ENCODE results near the gene TMX1. TPM values are rescaled to one million over a fixed set of nuclear protein-coding genes. Genes with fewer than 3 reads are reported as not detected.

TMX1 gene
- total RNA-seq, 1 experiment from 2014 or later = 56.6 TPM

GRCh38 chr14:51293912-51294389 lies 53.9 kb downstream of the TMX1 start:
- Histone ChIP-seq H3K27ac (ENCODE audit: low read length) (no peak overlapping the region), H3K9ac (ENCODE audit: low read length) (no peak overlapping the region), H3K9me3 (ENCODE audit: low read length) (no peaks in the 10 kb centered on the region), H3K27me3 (ENCODE audit: low read length) (no peaks in the 10 kb centered on the region), H4K20me1 (ENCODE audit: low read length) (no peaks in the 10 kb centered on the region), H3K4me3 (ENCODE audit: low read length) (no peak overlapping the region), H3F3A (ENCODE audit: low read length, unreplicated experiment) (no peaks in the 10 kb centered on the region), H3K79me2 (ENCODE audit: low read length) (no peaks in the 10 kb centered on the region), H2AFZ (ENCODE audit: low read length) (no peak overlapping the region), H3K36me3 (ENCODE audit: low read depth, low read length) (no peaks in the 10 kb centered on the region), H3K4me2 (ENCODE audit: low read length) (no peak overlapping the region), H3K4me1 (ENCODE audit: insufficient read depth, low read length) (peaks cover 15% of the 10 kb centered on the region), H3K9me2 (replicated peaks; ENCODE audit: low read length) (no peaks in the 10 kb centered on the region)
- TF ChIP-seq, protein P1, sequence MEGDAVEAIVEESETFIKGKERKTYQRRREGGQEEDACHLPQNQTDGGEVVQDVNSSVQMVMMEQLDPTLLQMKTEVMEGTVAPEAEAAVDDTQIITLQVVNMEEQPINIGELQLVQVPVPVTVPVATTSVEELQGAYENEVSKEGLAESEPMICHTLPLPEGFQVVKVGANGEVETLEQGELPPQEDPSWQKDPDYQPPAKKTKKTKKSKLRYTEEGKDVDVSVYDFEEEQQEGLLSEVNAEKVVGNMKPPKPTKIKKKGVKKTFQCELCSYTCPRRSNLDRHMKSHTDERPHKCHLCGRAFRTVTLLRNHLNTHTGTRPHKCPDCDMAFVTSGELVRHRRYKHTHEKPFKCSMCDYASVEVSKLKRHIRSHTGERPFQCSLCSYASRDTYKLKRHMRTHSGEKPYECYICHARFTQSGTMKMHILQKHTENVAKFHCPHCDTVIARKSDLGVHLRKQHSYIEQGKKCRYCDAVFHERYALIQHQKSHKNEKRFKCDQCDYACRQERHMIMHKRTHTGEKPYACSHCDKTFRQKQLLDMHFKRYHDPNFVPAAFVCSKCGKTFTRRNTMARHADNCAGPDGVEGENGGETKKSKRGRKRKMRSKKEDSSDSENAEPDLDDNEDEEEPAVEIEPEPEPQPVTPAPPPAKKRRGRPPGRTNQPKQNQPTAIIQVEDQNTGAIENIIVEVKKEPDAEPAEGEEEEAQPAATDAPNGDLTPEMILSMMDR (conservative IDR thresholded peaks at IDR 0.05; ENCODE audit: low read depth, low read length) = no peak
- no peak for TF ChIP-seq EZH2phosphoT487 (IDR thresholded peaks at IDR 0.05; ENCODE audit: borderline replicate concordance, low read length)
- TF ChIP-seq EZH2 (IDR thresholded peaks at IDR 0.05; ENCODE audit: low read length, unreplicated experiment) = no peak
- CTCF ChIA-PET = no interaction called here
- no TSS peak for BruUV-seq (replicated peaks)
- POLR2A ChIA-PET (ENCODE audit: unreplicated experiment) = no interaction called here
- ATAC-seq (no peak), DNase-seq (no peak)
- intact Hi-C loops (cut with micrococcal nuclease) = loop anchor here (2.0 kb wide), 1 partner anchor 103 kb away; no protein-coding TSS in a partner anchor

- Histone ChIP-seq H3K79me2 (ENCODE audit: low read length) (no peaks in the 10 kb centered on the region), H3K4me2 (ENCODE audit: low read length) (no peak overlapping the region), H3K36me3 (ENCODE audit: low read depth, low read length) (no peaks in the 10 kb centered on the region), H2AFZ (ENCODE audit: low read length) (no peak overlapping the region), H3F3A (ENCODE audit: low read length, unreplicated experiment) (no peaks in the 10 kb centered on the region), H3K9me3 (ENCODE audit: low read length) (no peaks in the 10 kb centered on the region), H3K27ac (ENCODE audit: low read length) (peak overlapping the region; percentile 26), H3K4me3 (ENCODE audit: low read length) (no peak overlapping the region), H3K27me3 (ENCODE audit: low read length) (no peaks in the 10 kb centered on the region), H3K4me1 (ENCODE audit: insufficient read depth, low read length) (peaks cover 15% of the 10 kb centered on the region), H4K20me1 (ENCODE audit: low read length) (no peaks in the 10 kb centered on the region), H3K9me2 (replicated peaks; ENCODE audit: low read length) (no peaks in the 10 kb centered on the region), H3K9ac (ENCODE audit: low read length) (no peak overlapping the region)
- no peak for ATAC-seq
- BruUV-seq (replicated peaks) = TSS peak; percentile 44
- CTCF ChIA-PET = no interaction called here
- no peak for TF ChIP-seq EZH2phosphoT487 (IDR thresholded peaks at IDR 0.05; ENCODE audit: borderline replicate concordance, low read length)
- TF ChIP-seq, protein P1 (conservative IDR thresholded peaks at IDR 0.05; ENCODE audit: low read depth, low read length) = no peak
- no peak for TF ChIP-seq EZH2 (IDR thresholded peaks at IDR 0.05; ENCODE audit: low read length, unreplicated experiment)
- intact Hi-C loops (cut with micrococcal nuclease) = loop anchor here (5.0 kb wide), 1 partner anchor 147 kb away; no protein-coding TSS in a partner anchor
- DNase-seq = no peak
- POLR2A ChIA-PET (ENCODE audit: unreplicated experiment) = interaction anchor here (0.6 kb wide), 1 partner anchor 10 kb away, joined by 4 read pairs; no protein-coding TSS in a partner anchor
Measured at GRCh38 chr14:51294951-51295525, 55.0 kb downstream of the TMX1 start.

DNA sequence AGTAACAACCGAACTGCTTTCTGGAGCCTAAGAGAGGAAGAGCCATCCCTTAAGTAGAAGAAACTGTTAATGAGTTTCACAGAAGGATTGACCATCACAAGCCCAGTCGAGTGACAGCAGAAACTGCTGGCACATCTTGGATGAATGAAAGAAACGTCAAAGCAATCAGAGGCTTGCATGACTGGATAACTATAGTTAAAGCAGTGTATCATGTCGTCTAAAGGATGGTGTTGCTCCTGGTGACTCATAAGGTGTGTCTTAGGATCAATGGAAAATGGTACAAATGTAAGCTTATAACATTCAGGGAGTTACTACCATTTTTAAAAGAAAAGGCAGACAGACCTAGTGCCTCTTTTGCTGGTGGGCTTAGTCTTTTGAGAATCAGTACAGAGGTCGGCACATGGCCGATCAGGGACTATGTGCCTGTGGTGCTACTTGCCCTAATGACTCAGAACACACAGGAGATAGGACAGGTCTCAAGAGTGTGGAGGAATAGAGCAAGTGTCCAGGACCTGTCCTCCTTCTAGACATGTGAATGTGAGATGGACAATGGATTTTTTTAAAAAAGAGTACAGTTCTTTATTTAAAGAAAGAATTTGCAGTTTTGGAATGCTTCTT lies 55.7 kb downstream of the TMX1 start:
- ChIA-PET POLR2A (ENCODE audit: unreplicated experiment) (interaction anchor here (0.6 kb wide), 2 partner anchors 9 to 357 kb away, joined by 4 to 13 read pairs; no protein-coding TSS in a partner anchor), CTCF (no interaction called here)
- Histone ChIP-seq H3K79me2 (ENCODE audit: low read length) (no peaks in the 10 kb centered on the region), H3K4me3 (ENCODE audit: low read length) (no peak overlapping the region), H3K27me3 (ENCODE audit: low read length) (no peaks in the 10 kb centered on the region), H3K9ac (ENCODE audit: low read length) (no peak overlapping the region), H4K20me1 (ENCODE audit: low read length) (no peaks in the 10 kb centered on the region), H3K36me3 (ENCODE audit: low read depth, low read length) (no peaks in the 10 kb centered on the region), H3K4me2 (ENCODE audit: low read length) (peak overlapping the region; percentile 20; the same call in 1 of the 2 replicates), H3K27ac (ENCODE audit: low read length) (peak overlapping the region; percentile 52), H3K9me3 (ENCODE audit: low read length) (no peaks in the 10 kb centered on the region), H2AFZ (ENCODE audit: low read length) (peak overlapping the region; percentile 43), H3F3A (ENCODE audit: low read length, unreplicated experiment) (no peaks in the 10 kb centered on the region), H3K4me1 (ENCODE audit: insufficient read depth, low read length) (peaks cover 15% of the 10 kb centered on the region), H3K9me2 (replicated peaks; ENCODE audit: low read length) (no peaks in the 10 kb centered on the region)
- intact Hi-C loops (cut with micrococcal nuclease) = loop anchor here (5.0 kb wide), 1 partner anchor 147 kb away; no protein-coding TSS in a partner anchor
- peak; percentile 86 for ATAC-seq
- TF ChIP-seq, protein P1 (conservative IDR thresholded peaks at IDR 0.05; ENCODE audit: low read depth, low read length) = no peak
- TF ChIP-seq EZH2phosphoT487 (IDR thresholded peaks at IDR 0.05; ENCODE audit: borderline replicate concordance, low read length) = no peak
- TF ChIP-seq EZH2 (IDR thresholded peaks at IDR 0.05; ENCODE audit: low read length, unreplicated experiment) = no peak
- DNase-seq = peak; percentile 64
- TSS peak; percentile 35 for BruUV-seq (replicated peaks)
